Non-pigmented ciliary epithelial cell (primary cell): ENCODE results near the gene CSDE1.

Experiments used
- DNase-seq: peaks from one replicate; pipeline ENCODE4 v3.0.0-alpha.2; 2010; ENCODE audit warnings: low read depth

CSDE1 gene

DNA sequence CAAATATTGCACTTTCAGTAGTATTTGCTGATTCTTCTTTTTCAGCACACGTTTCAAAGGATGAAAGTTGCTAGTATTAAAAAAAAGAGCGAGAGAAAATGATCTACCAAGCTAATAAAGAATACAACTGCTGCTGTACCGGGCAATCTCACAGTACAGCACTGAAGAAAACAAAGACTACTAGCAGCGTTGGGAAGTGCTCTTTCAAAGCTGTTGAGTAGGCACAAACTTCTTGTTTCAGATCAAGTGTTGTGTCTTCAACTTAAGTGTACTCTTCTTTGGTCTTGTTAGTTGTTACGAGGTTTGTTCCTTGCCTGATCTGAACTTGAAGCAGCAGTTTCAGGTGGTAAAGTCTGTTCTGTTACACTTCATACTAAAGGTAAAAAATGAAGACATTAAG, 7.9 kb downstream of the CSDE1 start:
- no peak for DNase-seq

DNA sequence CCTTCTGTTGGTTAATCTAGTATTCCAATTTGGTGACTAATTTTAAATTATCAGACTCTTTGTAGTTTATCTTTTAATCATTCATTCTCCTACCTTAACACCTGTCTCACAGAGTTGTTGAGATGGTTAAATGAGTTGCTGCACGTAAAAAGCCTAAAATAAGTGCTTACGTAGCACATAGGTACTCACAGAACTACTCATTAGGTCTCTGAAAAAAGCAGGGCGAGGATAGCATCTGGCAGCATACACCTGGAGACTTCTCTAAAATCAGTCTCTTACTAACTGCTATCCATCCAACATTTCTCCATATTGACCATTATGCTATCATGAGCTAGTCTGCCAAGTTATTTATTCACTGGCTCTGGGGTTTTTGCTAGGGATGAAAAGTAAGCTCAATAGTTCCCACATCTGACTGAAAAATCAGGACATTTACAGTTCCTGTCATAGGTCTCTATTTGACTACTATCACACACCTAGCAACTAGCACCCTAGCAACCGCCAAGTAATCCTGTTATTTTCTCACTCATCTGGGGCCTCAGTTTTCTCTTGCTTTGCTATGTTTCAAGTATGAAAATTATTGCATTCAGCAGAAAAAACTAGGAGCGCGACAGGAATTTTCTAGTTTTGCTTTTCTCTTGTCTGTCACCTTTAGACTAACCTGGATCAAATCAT, 11.2 kb downstream of the CSDE1 start:
- no peak for DNase-seq

DNA sequence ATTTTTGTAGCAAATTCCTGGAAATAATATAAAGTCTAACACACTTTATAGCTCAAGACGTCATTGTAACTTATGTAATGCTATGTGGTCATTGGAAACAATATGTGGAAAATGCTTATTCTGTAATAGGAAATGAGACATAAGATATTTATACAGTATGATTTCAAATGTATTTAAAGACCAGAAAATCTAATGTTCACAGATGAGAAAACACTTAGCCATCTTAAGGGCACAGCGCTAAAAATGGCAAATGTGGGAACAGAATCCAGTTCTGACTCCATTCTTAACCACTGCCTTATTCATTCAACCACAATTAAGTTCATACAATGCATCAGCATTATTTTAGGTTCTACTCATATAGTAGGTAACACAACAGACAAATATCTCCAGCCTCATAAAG, 12.5 kb downstream of the CSDE1 start:
- DNase-seq = no peak

DNA sequence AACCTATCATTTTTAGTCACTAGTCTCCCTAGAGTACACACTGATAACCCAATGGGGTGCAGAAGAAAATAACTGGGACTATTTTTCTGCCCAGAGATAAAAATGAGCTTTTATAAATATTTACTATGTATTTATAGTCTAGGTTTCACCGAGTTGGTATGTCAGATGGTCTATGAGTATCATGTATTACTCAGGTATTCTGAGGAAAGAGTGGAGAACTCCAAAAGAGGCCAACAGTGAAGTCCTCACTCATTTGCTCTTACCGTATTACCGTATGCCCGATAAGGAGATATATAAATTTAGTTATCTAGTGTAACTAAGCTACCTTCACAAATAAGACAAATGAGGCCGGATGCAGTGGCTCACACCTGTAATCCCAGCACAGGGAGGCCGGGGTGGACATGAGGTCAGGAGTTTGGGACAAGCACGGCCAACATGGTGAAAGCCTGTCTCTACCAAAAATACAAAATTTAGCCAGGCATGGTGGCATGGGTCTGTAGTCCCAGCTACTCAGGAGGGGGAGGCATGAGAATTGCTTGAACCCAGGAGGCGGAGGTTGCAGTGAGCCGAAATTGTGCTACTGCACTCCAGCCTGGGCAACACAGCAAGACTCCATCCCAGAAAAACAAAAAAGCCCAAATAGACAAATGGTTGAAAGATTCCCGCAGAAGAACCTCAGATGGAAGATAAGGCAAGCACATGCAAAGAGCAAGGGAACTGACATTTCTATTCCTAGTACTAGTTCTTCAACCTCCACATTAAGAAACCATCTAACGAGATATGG, 15.6 kb downstream of the CSDE1 start:
- no peak for DNase-seq

DNA sequence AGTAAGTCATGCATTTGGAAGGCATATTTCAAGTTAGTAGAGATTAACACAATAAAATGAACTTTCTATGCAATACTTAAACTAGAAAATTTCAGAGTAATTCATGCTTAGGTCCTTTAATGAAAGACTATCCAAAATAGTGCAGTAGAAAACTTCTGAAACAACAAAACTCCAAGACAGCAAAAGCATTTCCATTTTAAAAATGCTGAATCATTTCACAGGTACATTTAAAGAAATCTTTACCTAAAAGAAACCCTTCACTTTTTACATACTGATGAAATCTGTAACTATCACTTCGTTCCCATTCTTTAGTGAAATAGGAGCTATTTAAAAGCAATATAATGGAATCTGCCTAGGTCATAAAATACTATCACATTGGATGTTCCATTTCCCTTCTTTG, 17.5 kb downstream of the CSDE1 start:
- no peak for DNase-seq

DNA sequence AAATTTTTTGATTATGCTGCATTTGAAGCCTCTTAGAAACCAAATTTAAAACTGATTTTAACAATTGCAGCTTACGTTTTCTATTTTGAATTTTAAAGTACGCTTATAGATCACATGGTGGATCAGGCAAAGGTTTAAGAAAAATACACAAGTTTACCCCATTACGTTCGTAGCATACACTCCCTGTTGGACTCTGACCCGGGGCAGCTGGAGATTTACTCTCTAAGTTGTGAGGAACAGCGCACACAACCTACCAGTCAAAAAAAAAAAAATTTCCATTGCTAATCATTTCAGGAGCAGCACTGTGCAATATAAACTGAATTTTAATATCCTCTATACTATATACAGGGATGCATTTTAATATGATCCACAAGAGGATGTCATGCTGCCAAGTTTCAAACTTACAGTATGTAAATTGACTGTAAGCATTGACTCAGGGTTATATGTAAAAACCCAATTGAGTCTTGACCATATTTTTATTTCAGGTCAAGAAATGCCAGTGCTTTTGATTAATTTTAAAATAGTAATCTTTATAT, 20.4 kb downstream of the CSDE1 start:
- no peak for DNase-seq

DNA sequence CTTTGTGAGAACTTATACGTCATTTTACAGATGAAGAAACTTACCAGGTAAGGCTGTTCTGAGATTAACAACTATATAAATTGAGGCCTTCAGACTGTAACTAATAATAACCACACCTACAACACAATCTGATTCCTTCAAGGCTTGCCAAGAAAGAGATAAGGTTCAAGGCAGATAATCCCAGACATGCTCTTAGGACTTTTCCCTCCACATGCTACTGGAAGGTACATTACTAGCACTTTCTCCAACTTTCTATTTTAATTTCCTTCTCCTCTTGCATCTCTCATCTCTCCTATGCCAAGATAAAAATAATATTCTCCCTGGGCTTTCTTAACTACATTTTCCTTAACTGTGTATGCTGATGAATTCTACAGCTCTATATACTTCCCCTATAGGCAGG, 22.3 kb downstream of the CSDE1 start:
- DNase-seq = no peak

DNA sequence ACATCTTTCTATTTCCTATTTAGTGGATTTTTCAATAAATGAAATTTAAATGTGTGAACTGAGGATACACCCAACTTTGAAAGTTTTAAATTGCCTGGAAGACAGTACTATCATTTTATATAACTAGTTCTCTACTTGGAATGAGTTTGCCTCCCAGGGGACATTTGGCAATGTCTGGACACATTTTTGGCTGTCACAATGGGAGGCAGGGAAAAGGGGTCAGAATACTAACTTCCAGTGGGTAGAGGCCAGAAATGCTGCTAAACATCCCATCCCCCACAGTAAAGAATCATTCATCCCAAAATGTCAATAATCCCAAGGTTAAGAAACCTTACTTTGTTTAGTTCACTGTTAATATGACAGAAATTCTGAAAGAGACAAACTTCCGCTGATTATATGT, 28.0 kb downstream of the CSDE1 start:
- no peak for DNase-seq

DNA sequence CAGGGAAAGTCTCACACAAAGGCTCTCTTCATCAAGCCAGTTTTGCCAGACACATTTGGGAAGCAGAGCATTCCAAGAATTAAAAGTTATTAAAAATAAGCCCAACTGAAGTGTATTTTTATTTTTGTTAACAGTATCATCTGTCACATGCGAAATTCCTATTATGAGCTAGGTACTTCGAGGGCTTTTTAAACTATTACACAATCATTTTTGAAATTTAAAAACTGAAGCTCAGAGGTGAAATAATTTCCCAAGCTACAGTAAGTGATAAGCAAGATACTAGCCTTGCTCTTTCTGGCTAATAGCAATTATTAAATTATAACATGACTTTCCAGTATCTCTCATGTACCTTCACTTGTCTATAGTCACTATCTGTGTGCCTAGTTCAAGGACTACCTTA, 29.2 kb downstream of the CSDE1 start:
- DNase-seq = no peak

DNA sequence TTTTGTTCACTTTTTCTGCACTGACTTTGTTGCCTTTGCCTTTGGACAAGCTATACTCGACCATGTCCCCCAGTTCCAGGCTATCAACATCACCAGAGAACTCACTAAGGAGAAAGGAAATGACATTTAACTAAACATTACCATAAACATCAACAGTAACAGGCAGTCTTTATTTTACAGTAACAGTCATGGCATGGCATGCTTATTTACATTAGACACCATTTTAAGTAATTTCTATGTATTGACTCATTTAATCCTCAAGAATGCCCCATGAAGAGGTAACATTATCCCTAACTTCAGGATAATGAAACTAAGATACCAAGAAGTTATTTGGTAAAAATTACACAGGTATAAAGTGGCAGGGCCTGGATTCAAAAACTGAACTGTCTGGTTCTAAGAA, 32.6 kb downstream of the CSDE1 start:
- no peak for DNase-seq

DNA sequence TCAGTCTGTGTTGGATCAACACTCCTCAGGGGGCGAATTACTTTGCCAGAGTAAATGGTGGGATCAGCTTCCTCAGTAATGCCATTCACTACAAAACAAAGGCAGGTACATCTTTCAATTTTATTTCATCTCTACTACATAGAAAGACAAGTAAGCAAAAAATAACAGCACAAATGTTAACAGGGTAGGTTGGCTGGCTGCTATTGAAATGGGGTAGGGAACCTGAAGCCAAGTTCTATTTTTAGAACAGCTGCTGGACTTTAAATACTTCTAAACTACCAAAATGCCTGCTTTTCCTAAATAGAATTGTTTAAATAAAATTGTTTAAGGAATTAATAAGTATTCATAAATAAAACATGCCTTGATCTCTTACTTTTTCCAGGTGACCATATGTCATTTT, 33.9 kb downstream of the CSDE1 start:
- no peak for DNase-seq

DNA sequence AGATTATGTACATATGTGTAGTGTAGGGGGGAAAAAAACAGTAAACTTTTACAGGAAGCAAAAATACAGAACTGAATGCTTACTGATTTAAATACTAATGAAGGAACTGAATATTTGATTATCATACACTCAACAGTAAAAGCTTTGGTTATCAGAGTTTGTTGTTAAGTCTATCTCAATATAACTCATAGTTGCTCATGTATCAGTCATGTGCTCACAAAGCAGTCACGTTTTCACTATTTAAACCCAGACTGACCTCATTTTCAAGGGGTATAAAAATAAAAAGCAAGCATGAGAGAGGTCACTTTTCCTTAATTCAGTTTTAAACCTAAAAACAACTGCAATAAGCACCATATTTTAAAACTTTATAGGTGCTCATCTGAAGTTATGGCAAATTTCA, 34.3 kb downstream of the CSDE1 start:
- no peak for DNase-seq

DNA sequence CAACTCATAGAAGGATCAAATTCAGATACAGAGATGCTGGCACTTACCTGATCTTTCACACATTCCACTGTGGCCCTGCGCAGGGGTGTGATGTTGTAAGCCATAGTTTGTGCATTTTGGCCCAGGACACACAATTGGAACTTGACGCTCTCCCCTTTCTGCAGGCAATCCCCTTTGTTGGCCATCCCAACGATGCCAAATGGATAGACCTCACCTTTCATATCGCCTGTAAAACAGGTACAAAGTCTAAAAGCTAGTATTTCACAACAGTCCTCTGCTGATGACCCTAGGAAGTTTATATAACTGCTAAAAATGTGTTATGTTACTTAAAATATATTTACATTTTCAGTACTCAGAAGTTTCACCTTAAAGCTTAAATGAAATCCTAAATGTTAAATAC, 37.3 kb downstream of the CSDE1 start:
- no peak for DNase-seq

DNA sequence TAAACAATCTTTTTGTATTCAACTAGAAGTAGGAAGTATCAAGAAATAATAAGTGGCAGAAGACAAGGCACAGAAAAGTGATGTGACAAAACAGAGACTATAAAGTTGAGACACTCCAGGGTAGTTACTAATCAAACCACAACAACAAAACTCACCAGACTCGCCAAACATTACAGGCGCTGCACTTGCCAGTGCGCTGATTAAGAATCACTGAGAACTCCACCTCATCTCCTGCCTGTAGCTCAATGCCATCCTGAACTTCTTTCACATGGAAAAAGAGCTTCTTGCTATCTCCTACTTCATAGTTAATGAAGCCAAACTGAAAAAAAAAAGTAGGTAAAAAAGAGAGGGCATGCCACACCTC, 38.4 kb downstream of the CSDE1 start:
- DNase-seq = no peak

DNA sequence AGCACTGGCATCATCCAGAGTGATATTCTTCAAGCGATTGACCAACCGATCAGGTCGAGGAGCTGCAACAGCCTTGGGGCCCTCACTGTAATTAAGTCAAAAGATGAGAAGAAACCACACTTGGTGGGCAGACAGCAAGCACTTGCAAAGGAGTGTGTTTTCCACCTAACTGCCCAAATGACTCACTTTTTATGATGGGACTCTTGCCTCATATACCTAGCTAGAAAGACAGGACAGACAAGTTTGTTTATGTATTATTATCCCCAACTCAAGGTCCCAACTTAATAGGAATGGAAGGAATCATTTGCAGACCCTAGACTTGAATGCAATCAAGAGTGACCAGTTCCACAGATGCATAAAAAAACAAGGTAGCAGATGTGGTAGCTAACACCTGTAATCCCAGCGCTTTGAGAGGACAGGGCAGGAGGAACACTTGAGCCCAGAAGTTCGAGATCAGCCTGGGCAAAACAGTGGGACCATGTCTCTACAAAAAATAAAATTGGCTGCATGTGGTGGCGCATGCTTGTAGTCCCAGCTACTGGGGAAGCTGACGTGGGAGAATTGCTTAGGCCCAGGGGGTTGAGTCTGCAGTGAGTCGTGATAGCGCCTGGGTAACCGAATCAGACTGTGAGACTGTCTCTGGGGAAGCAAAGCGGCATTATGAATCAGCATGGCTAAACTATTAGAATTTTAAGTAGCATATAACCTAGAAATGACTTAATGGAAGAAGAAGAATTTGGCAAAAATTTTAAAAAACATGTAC, 38.9 kb downstream of the CSDE1 start:
- no peak for DNase-seq

DNA sequence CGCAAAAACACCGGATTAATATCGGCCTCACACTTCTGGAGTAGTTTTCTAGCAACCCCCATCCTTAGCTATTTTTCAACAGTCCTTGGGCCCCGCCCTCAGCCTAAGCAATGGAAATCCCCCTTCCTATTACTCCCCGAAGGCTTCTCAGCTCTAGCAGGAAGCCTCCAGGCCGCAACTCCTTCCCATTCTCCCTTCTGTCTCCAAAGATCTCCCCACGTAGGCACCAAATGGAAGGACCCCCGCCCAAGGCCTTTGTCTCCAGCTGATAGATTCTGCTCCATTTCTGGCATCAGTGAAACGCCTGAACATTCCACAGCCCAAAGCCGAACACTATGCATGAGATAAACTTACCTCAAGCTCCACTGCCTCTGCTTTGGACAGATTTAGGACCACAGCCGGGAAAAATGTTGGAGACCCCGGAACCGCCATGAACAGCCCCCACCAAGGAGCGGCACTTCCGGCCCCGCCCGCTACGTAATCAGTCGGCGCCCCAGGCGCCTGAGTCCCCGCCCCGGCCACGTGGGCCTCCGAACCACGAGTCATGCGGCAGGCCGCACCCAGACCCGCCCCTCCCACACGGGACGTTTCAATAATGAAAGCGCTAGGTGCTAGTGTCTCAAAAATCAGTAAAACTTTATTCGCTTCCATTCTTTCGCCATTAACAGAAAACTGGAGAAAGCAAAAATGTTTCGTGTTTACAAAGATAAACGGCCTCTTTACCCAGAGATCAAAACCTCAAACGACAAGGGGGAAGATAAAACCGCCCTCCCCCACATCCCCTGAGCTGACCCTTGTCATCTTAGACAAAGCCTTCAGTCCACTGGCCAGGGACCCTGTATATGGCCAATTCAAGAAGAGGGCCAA, 41.2 kb downstream of the CSDE1 start, which contains the start of gene NRAS:
TSS of gene NRAS (minus strand) at position 468 of the 867 bp plus-strand sequence. CDS start 611 bp downstream, outside the sequence.
- peak; percentile 55 for DNase-seq

DNA sequence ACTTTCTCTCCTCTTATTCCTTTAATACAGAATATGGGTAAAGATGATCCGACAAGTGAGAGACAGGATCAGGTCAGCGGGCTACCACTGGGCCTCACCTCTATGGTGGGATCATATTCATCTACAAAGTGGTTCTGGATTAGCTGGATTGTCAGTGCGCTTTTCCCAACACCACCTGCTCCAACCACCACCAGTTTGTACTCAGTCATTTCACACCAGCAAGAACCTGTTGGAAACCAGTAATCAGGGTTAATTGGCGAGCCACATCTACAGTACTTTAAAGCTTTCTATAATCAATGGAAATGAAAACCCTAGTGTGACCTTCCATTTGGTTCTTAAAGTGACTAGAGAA, 41.9 kb downstream of the CSDE1 start:
- DNase-seq = no peak

DNA sequence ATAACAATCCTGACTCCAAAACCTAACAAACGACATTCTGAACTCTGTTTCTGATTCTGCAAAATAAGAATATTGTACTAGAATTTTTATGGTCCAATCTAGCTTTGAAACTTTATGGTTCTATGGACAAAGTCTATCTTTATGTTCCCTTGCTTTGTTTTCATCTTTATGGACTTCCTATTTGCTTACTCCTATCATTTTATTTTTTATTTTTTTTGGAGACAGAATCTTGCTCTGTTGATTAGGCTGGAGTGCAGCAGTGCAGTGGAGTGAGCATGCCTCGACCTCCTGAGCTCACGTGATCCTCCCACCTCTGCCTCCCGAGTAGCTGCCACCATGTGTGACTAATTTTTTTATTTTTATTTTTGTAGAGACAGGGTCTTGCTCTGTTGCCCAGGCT, 44.8 kb downstream of the CSDE1 start:
- DNase-seq = no peak

DNA sequence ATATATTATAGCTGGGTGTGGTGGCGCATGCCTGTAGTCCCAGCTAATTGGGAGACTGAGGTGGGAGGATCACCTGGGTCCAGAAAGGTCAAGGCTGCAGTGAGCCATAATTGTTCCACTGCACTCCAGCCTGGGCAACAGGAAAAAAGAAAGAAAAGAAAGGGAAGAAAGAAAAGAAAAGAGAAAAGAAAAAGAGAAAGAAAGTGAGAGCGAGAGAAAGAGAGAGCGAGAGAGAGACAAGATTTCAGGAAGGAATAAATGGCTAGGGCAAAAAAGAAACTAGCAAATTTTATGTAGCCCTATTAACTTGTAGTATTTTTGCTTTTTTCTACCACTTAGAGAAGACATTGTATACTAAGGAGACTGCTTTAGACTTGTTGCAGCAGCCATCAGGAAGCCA, 47.4 kb downstream of the CSDE1 start:
- no peak for DNase-seq

DNA sequence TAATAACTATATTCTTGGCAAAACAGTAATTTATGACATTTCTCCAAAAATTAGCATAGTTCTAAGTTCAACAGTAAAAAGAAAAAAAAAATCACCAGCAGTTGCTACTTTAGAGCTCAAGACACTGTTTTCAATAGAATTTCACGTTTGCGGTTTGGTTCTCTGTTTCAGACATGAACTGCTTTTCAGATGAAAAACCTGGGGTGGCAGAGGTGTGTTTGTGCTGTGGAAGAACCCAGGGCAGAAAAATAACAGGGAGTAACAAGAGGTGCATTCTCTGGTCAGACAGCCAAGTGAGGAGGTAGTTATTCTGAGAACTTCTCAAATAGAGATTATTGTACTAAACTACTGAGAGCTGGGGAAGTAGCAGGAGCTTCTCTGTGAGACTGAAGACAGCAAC, 50.2 kb downstream of the CSDE1 start:
- no peak for DNase-seq

DNA sequence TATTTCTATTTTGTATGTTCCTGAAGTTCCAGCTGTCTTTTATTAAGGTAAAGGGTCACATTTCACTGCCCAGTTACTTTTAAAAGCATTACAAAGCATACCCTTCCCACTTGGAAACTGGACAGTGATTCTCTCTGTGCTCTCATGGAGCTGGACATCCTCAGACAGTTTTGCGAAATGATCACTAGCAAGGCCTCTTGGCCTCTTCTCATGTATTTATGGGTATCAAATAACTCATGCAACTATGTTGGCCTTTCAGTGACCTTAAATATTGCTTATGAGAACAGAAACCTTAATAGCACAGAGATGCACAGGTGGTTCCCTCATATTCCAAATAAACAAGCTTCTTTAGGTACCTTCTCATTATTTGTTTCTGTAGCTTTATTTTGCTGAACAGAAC, 54.5 kb downstream of the CSDE1 start:
- no peak for DNase-seq

DNA sequence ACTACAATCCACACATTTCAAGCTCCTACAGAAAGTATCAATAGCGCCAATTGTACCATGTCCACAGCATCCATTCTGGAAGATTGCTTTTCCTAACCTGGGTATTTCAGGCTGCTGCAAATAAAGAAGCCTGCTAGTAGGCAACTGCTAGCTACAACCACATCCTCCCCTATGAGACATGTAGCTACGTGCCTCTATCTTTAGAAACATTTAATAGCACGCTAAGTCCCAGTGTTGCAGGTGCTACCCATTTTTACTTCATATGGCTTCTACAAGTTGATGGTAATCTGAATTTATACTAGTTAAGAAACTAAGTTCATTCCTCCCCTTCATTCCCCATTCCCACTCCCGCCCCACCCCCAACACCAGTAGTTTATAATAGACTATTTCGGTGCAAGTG, 55.0 kb downstream of the CSDE1 start:
- DNase-seq = no peak
